Neural progenitor cell (in vitro differentiated cells): ENCODE measurements around the gene SNAPC5.

Experiments used
- CTCF ChIP-seq: fragments of 200-600 bp; sonication (generic); IDR thresholded peaks from 2 replicates; pipeline ENCODE4 v1.5.1; 2017; ENCODE audit warnings: antibody characterized with exemption, mild to moderate bottlenecking
- EZH2phosphoT487 ChIP-seq: fragments of 200-600 bp; sonication (generic); IDR thresholded peaks from 2 replicates; pipeline ENCODE4 v1.6.1; 2017; ENCODE audit warnings: antibody characterized with exemption

GRCh38 chr15:66505430-66505811 is 7.9 kb upstream of the SNAPC5 start:
- TF ChIP-seq CTCF = no peak
- no peak for TF ChIP-seq EZH2phosphoT487
